Measurements from ENCODE around the gene ANO2.

- no peak for TF ChIP-seq ARNTL (CRISPR knock-in tag; IDR thresholded peaks at IDR 0.05; ENCODE audit: borderline replicate concordance, low read depth)
- no peak for TF ChIP-seq CSRNP3 (CRISPR knock-in tag; IDR thresholded peaks at IDR 0.05)
- TF ChIP-seq TSHZ2 (CRISPR knock-in tag; IDR thresholded peaks at IDR 0.05): no peak
Measured at GRCh38 chr12:5884866-5885265, 60.2 kb downstream of the ANO2 start.

Measured in SK-N-SH treated with all-trans-retinoic acid at 6 μM for 48 hours (cell line).